COLO668 (cell line): ENCODE measurements around the gene FAM53A.
A peak's percentile ranks its signal among the peaks of the same experiment; 100 is the strongest.

Source experiments
- DNase-seq: peaks from one replicate; lab custom pipeline; 2025; ENCODE audit not compliant: unreplicated experiment; lab: John Stamatoyannopoulos, UW

FAM53A gene

GRCh38 chr4:1683736-1684505 lies at the start of gene FAM53A:
Gene FAM53A, minus strand, starts transcription at chr4:1684313. Its CDS starts 15,572 bp downstream, at chr4:1668741.
- peak; percentile 94 for DNase-seq

GRCh38 chr4:1732911-1733310 lies 48.8 kb upstream of the FAM53A start:
- DNase-seq: no peak

- DNase-seq: peak; percentile 56
Measured at GRCh38 chr4:1731180-1731579, 47.1 kb upstream of the FAM53A start.

GRCh38 chr4:1730532-1731135 lies 46.5 kb upstream of the FAM53A start:
- no peak for DNase-seq

GRCh38 chr4:1728061-1728980 lies 44.2 kb upstream of the FAM53A start:
- no peak for DNase-seq

GRCh38 chr4:1727117-1728031 lies 43.3 kb upstream of the FAM53A start:
- DNase-seq: no peak

- DNase-seq: peak; percentile 87
Measured at GRCh38 chr4:1726146-1726934, 42.2 kb upstream of the FAM53A start.

- no peak for DNase-seq
Measured at GRCh38 chr4:1725521-1725920, 41.4 kb upstream of the FAM53A start.

- DNase-seq: no peak
Measured at GRCh38 chr4:1723131-1723801, 39.2 kb upstream of the FAM53A start.

GRCh38 chr4:1722551-1723118 lies 38.5 kb upstream of the FAM53A start:
- DNase-seq: no peak

- DNase-seq: peak; percentile 51
Measured at GRCh38 chr4:1721666-1722550, 37.8 kb upstream of the FAM53A start.

GRCh38 chr4:1721003-1721665 lies 37.0 kb upstream of the FAM53A start, which contains the start of the genes TACC3 and TMEM129:
Gene TACC3, plus strand, starts transcription at chr4:1721521. Its CDS starts 1,901 bp downstream, at chr4:1723422.
Gene TMEM129, minus strand, starts transcription at chr4:1721323. Its CDS starts 486 bp downstream, at chr4:1720837.
- peak; percentile 99 for DNase-seq

- DNase-seq: peak; percentile 61
Measured at GRCh38 chr4:1720163-1720983, 36.3 kb upstream of the FAM53A start.

GRCh38 chr4:1718095-1718850 lies 34.2 kb upstream of the FAM53A start:
- peak; percentile 81 for DNase-seq
